ENCODE measurements around the gene HMCES.

HMCES gene

DNA sequence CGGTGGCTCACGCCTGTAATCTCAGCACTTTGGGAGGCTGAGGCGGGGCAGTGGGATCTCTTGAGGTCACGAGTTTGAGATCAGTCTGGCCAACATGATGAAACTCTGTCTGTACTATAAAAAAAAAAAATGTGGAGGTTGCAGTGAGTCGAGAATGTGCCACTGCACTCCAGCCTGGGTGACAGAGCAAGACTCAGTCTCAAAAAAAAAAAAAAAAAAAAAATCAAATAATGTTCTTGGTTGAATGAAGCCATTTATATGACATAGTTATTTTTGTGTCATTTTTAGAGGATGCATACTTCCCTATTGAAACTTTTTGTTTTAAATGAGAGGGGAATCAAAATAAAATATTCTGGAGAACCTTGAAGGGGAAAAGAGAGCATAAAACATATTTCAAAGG is 3.1 kb downstream of the HMCES start:
- TF ChIP-seq, protein P1, sequence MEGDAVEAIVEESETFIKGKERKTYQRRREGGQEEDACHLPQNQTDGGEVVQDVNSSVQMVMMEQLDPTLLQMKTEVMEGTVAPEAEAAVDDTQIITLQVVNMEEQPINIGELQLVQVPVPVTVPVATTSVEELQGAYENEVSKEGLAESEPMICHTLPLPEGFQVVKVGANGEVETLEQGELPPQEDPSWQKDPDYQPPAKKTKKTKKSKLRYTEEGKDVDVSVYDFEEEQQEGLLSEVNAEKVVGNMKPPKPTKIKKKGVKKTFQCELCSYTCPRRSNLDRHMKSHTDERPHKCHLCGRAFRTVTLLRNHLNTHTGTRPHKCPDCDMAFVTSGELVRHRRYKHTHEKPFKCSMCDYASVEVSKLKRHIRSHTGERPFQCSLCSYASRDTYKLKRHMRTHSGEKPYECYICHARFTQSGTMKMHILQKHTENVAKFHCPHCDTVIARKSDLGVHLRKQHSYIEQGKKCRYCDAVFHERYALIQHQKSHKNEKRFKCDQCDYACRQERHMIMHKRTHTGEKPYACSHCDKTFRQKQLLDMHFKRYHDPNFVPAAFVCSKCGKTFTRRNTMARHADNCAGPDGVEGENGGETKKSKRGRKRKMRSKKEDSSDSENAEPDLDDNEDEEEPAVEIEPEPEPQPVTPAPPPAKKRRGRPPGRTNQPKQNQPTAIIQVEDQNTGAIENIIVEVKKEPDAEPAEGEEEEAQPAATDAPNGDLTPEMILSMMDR (IDR thresholded peaks at IDR 0.05; ENCODE audit: low read length, missing control alignments): no peak
- H3K4me3 ChIP-seq (replicated peaks; ENCODE audit: low read depth, low read length): no peak overlapping the region
- no peak for DNase-seq (ENCODE audit: low read depth)

DNA sequence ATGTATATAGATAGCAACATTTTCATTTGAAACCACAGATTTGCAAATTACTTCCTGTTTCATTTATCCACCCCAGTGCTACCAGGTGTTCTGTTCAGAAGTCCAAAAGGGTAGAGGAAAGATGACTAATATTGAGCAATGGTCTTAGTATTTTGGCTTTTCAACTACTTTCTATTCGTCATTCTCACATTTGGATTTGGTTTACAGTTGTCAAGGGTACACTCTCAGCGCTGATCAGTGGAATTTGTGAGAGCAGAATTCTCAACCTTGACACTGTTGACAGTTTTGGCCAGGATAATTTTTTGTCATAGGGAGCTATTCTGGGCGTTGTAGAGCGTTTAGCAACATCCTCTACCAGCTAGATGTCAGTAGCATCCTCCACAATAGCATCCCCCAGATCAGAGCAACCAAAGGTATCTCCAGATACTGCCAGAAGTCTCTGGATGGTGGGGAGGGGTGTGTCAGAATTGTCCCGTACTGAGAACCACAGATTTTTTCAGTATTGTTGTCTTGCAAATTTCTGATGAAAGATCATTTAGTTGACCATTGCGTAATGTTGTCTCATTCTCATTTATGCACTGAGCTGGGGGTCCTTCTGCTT is 4.2 kb downstream of the HMCES start:
- DNase-seq (ENCODE audit: low read depth): peak; percentile 64
- H3K4me3 ChIP-seq (replicated peaks; ENCODE audit: low read depth, low read length): no peak overlapping the region
- TF ChIP-seq, protein P1 (IDR thresholded peaks at IDR 0.05; ENCODE audit: low read length, missing control alignments): no peak

DNA sequence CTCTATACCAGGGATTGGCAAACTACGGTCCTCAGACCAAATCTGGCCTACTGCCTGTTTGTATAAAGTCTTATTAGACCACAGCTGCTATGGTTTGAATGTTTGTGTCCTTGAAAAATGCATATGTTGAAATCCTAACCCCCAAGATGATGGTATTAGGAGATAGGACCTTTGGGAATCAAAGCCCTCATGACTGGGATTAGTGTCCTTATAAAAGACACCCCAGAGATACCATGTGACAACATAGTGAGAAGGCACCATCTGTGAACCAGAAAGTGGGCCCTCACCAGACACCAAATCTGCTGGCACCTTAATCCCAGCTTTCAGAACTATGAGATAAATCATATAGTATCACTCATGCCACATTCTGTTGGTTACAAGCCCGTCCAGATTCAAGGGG is 7.4 kb downstream of the HMCES start:
- TF ChIP-seq, protein P1 (IDR thresholded peaks at IDR 0.05; ENCODE audit: low read length, missing control alignments): no peak
- DNase-seq (ENCODE audit: low read depth): no peak
- no peak overlapping the region for H3K4me3 ChIP-seq (replicated peaks; ENCODE audit: low read depth, low read length)

DNA sequence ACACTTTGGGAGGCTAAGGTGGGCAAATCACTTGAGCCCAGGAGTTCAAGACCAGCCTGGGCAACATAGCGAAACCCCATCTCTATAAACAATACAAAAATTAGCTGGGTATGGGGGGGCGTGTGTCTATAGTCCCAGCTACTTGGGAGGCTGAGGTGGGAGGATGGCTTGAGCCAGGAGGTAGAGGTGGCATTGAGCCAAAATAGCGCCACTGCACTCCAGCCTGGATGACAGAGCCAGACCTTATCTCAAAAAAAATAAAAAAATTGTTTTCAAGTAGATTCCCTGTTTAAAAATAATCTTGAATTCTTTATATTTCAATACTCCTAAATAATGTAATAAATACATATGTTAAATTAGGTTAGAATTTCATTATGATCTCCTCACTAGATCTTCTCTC is 9.8 kb downstream of the HMCES start:
- DNase-seq (ENCODE audit: low read depth): no peak
- TF ChIP-seq, protein P1 (IDR thresholded peaks at IDR 0.05; ENCODE audit: low read length, missing control alignments): no peak
- H3K4me3 ChIP-seq (replicated peaks; ENCODE audit: low read depth, low read length): no peak overlapping the region

DNA sequence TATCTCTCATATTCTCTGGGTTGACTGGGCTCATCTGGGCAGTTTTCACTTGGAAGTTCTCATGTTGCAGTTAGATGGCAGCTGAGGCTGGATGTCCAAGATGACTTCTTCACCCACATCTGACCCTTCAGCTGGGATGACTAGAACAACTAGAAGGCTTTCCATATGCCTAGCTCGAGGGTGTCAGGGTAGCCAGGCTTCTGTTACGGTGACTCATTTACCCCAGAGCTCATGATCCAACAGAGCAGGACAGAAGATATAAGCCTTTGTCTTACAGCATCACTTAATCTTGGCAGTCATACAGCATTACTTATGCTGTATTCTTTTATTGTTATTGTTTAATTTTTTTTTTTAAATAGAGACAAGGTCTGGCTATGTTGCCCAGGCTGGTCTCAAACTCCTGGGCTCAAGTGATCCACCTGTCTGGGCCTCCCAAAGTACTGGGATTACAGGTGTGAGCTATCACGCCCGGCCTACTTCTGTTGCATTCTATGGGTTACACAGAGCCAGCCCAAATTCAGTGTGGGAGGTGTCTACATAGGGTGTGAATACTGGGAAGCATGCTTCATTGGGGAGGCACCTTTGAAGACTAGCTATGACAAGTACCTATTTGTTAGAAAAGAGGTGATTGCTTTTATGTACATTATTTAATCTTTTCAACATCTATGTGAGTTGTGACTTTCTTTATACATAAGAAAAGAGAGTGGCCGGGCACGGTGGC is 10.7 kb downstream of the HMCES start:
- peak; percentile 83 for DNase-seq (ENCODE audit: low read depth)
- TF ChIP-seq, protein P1 (IDR thresholded peaks at IDR 0.05; ENCODE audit: low read length, missing control alignments): no peak
- H3K4me3 ChIP-seq (replicated peaks; ENCODE audit: low read depth, low read length): no peak overlapping the region

DNA sequence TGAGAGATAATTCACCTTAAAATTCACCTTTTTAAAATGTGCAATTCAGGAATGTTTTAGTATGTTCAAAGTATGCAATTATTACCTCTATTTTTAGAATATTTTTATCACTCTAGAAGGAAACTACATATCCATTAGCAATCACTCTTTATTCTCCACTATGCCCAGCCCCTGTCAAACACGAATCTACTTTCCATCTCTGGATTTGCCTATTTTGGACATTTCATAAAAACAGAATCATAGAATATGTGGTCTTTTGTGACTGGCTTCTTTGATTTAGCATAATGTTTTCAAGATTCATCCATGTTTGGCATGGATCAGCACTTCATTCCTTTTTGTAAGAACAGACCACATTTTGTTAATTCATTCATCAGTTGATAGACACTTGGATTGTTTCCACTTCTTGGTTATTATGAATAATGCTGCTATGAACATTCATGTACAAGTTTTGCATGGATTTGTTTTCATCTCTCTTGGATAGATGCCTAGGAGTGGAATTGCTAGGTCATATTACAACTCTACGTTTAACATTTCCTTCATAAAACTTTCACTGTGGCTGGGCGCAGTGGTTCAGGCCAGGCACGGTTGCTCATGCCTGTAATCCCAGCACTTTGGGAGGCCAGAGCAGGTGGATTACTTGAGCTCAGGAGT is 12.7 kb downstream of the HMCES start:
- TF ChIP-seq, protein P1 (IDR thresholded peaks at IDR 0.05; ENCODE audit: low read length, missing control alignments): no peak
- no peak overlapping the region for H3K4me3 ChIP-seq (replicated peaks; ENCODE audit: low read depth, low read length)
- DNase-seq (ENCODE audit: low read depth): peak; percentile 30
